Measurements from ENCODE around the gene CACNA1S.

The CACNA1S gene

DNA sequence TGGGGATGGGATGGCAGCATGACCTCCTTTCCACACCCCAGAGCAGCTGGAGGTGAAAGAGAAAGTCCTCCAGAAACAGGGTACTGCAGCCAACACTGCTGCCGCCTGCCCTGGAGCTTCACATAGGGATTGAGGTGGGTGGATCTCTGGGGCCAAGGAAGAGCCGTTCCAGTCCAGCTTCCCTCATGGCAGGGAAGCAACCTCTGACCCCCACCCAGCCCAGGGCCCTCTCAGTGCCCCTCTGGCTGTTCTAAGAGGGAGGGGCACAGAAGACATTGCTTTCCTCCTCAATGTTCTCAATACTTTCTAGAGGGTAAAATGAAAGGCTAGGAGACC lies 94.4 kb downstream of the CACNA1S start:
- H3K9me2 ChIP-seq (replicated peaks; ENCODE audit: insufficient read depth, low read length) = no peaks in the 10 kb centered on the region
- no peaks in the 10 kb centered on the region for H3K9me3 ChIP-seq (ENCODE audit: insufficient read depth, low read length)
- no peaks in the 10 kb centered on the region for H3K27me3 ChIP-seq (ENCODE audit: low read length)
- H3K79me2 ChIP-seq (ENCODE audit: insufficient read depth, low read length) = no peaks in the 10 kb centered on the region
- no peaks in the 10 kb centered on the region for H3K36me3 ChIP-seq (ENCODE audit: low read length)
- no peak overlapping the region for H3K4me3 ChIP-seq (ENCODE audit: insufficient read depth, low read length, poor library complexity, severe bottlenecking)
- no peak for TF ChIP-seq EZH2phosphoT487 (conservative IDR thresholded peaks at IDR 0.05; ENCODE audit: low read length)
- TF ChIP-seq, protein P1, sequence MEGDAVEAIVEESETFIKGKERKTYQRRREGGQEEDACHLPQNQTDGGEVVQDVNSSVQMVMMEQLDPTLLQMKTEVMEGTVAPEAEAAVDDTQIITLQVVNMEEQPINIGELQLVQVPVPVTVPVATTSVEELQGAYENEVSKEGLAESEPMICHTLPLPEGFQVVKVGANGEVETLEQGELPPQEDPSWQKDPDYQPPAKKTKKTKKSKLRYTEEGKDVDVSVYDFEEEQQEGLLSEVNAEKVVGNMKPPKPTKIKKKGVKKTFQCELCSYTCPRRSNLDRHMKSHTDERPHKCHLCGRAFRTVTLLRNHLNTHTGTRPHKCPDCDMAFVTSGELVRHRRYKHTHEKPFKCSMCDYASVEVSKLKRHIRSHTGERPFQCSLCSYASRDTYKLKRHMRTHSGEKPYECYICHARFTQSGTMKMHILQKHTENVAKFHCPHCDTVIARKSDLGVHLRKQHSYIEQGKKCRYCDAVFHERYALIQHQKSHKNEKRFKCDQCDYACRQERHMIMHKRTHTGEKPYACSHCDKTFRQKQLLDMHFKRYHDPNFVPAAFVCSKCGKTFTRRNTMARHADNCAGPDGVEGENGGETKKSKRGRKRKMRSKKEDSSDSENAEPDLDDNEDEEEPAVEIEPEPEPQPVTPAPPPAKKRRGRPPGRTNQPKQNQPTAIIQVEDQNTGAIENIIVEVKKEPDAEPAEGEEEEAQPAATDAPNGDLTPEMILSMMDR (IDR thresholded peaks at IDR 0.05; ENCODE audit: insufficient read depth, low read length, poor library complexity, severe bottlenecking) = no peak
- no peak overlapping the region for H2AFZ ChIP-seq (ENCODE audit: low read depth, low read length, severe bottlenecking)
- H3K9ac ChIP-seq (ENCODE audit: low read length) = no peak overlapping the region
- H4K20me1 ChIP-seq (ENCODE audit: low read depth, low read length) = no peaks in the 10 kb centered on the region
- no peak overlapping the region for H3K27ac ChIP-seq (ENCODE audit: low read depth, low read length)
- peaks cover 8% of the 10 kb centered on the region for H3F3A ChIP-seq (ENCODE audit: insufficient read depth)
- no peak overlapping the region for H3K4me2 ChIP-seq (ENCODE audit: low read depth, low read length, poor library complexity, severe bottlenecking)

GRCh38 chr1:201016943-201017827 lies 95.0 kb downstream of the CACNA1S start:
- Histone ChIP-seq H3K4me2 (ENCODE audit: low read depth, low read length, poor library complexity, severe bottlenecking) (no peak overlapping the region), H3F3A (ENCODE audit: insufficient read depth) (peaks cover 8% of the 10 kb centered on the region), H3K27me3 (ENCODE audit: low read length) (no peaks in the 10 kb centered on the region), H2AFZ (ENCODE audit: low read depth, low read length, severe bottlenecking) (no peak overlapping the region), H3K9ac (ENCODE audit: low read length) (no peak overlapping the region), H4K20me1 (ENCODE audit: low read depth, low read length) (no peaks in the 10 kb centered on the region), H3K79me2 (ENCODE audit: insufficient read depth, low read length) (no peaks in the 10 kb centered on the region), H3K4me3 (ENCODE audit: insufficient read depth, low read length, poor library complexity, severe bottlenecking) (no peak overlapping the region), H3K9me3 (ENCODE audit: insufficient read depth, low read length) (no peaks in the 10 kb centered on the region), H3K9me2 (replicated peaks; ENCODE audit: insufficient read depth, low read length) (no peaks in the 10 kb centered on the region), H3K27ac (ENCODE audit: low read depth, low read length) (no peak overlapping the region), H3K36me3 (ENCODE audit: low read length) (no peaks in the 10 kb centered on the region)
- TF ChIP-seq, protein P1 (IDR thresholded peaks at IDR 0.05; ENCODE audit: insufficient read depth, low read length, poor library complexity, severe bottlenecking) = no peak
- no peak for TF ChIP-seq EZH2phosphoT487 (conservative IDR thresholded peaks at IDR 0.05; ENCODE audit: low read length)

- Histone ChIP-seq H2AFZ (ENCODE audit: low read depth, low read length, severe bottlenecking) (no peak overlapping the region), H3K36me3 (ENCODE audit: low read length) (no peaks in the 10 kb centered on the region), H3K9ac (ENCODE audit: low read length) (no peak overlapping the region), H3K4me2 (ENCODE audit: low read depth, low read length, poor library complexity, severe bottlenecking) (no peak overlapping the region), H4K20me1 (ENCODE audit: low read depth, low read length) (no peaks in the 10 kb centered on the region), H3F3A (ENCODE audit: insufficient read depth) (peaks cover 8% of the 10 kb centered on the region), H3K9me3 (ENCODE audit: insufficient read depth, low read length) (no peaks in the 10 kb centered on the region), H3K27ac (ENCODE audit: low read depth, low read length) (no peak overlapping the region), H3K27me3 (ENCODE audit: low read length) (no peaks in the 10 kb centered on the region), H3K79me2 (ENCODE audit: insufficient read depth, low read length) (no peaks in the 10 kb centered on the region), H3K4me3 (ENCODE audit: insufficient read depth, low read length, poor library complexity, severe bottlenecking) (no peak overlapping the region), H3K9me2 (replicated peaks; ENCODE audit: insufficient read depth, low read length) (no peaks in the 10 kb centered on the region)
- TF ChIP-seq, protein P1 (IDR thresholded peaks at IDR 0.05; ENCODE audit: insufficient read depth, low read length, poor library complexity, severe bottlenecking) = no peak
- no peak for TF ChIP-seq EZH2phosphoT487 (conservative IDR thresholded peaks at IDR 0.05; ENCODE audit: low read length)
These were observed 96.0 kb downstream of the CACNA1S start for GRCh38 chr1:201016211-201016651.
